Smooth muscle cell of the brain vasculature (primary cell): ENCODE results near the gene TNFRSF11A.

Source experiments
- DNase-seq: peaks from one replicate; pipeline ENCODE4 v3.0.0-alpha.2; 2012; ENCODE audit warnings: low read depth, low spot score

Gene TNFRSF11A

GRCh38 chr18:62325806-62326645, 916 bp downstream of the TNFRSF11A start:
- DNase-seq, result no peak

GRCh38 chr18:62326646-62327348, 1.7 kb downstream of the TNFRSF11A start:
- DNase-seq, result no peak

GRCh38 chr18:62327977-62328376, 2.9 kb downstream of the TNFRSF11A start:
- DNase-seq, result no peak

- no peak for DNase-seq
These were observed 3.7 kb downstream of the TNFRSF11A start for GRCh38 chr18:62328586-62329525.

- no peak for DNase-seq
These were observed 4.8 kb downstream of the TNFRSF11A start for GRCh38 chr18:62329691-62330454.

GRCh38 chr18:62330650-62331049, 5.5 kb downstream of the TNFRSF11A start:
- no peak for DNase-seq

GRCh38 chr18:62331581-62332356, 6.7 kb downstream of the TNFRSF11A start:
- DNase-seq, result no peak

GRCh38 chr18:62332431-62332830, 7.3 kb downstream of the TNFRSF11A start:
- DNase-seq, result no peak

- DNase-seq, result no peak
These were observed 8.0 kb downstream of the TNFRSF11A start for GRCh38 chr18:62332964-62333695.

GRCh38 chr18:62334120-62334519, 9.0 kb downstream of the TNFRSF11A start:
- no peak for DNase-seq

GRCh38 chr18:62335494-62335893, 10.4 kb downstream of the TNFRSF11A start:
- DNase-seq, result no peak

- no peak for DNase-seq
These were observed 11.5 kb downstream of the TNFRSF11A start for GRCh38 chr18:62336618-62337017.

GRCh38 chr18:62337336-62337735, 12.2 kb downstream of the TNFRSF11A start:
- no peak for DNase-seq

GRCh38 chr18:62338446-62339105, 13.5 kb downstream of the TNFRSF11A start:
- no peak for DNase-seq

- DNase-seq, result no peak
These were observed 14.2 kb downstream of the TNFRSF11A start for GRCh38 chr18:62339106-62339988.

GRCh38 chr18:62340996-62341395, 15.9 kb downstream of the TNFRSF11A start:
- no peak for DNase-seq

- no peak for DNase-seq
These were observed 16.4 kb downstream of the TNFRSF11A start for GRCh38 chr18:62341473-62341872.

GRCh38 chr18:62342884-62343283, 17.8 kb downstream of the TNFRSF11A start:
- no peak for DNase-seq
